GM21447 (cell line): ENCODE measurements around the gene ADTRP.

ENCODE experiments used
- ATAC-seq: cut with Tn5 transposase; IDR thresholded peaks from one replicate; pipeline ENCODE4 v1.9.1; 2021; ENCODE audit not compliant: unreplicated experiment

ADTRP gene

DNA sequence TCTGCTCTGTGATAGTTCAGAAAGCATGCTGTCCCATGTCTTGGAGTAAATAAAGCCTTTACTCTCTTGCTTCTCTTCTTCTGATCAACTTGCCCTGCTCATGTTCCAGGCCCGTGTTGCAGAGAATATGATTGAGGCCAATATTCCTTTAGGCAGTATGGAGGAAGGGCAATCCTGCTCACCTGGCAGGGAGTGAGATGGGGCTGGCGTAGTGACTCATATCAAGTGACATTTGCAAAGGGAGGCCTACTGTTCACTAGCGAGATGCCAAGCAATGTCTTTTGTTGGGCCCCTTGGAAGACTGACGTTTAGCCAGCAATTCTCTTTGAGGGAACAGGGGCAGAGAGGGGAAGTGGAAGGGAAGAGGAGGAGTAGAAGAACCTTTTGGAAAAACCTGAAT is 19.7 kb downstream of the ADTRP start:
- no peak for ATAC-seq

DNA sequence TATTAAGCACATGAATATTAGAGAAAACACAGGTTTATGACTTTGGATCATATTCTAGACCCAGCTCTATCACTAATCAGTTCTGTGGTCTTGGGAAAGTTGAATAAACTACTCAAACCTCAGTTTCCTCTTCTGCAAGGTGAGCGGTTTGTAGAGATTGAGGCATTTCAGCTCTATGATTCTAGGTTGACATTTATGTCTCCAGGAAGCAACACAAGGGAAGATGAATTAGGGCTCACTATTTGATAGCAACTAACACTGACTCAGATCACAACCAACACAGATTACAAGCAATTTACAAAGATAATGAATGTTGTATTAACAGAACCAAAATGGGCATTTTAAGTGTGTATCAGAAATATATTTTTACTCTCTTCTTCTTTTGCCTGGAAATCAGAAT is 21.9 kb downstream of the ADTRP start:
- ATAC-seq, result no peak

- ATAC-seq, result no peak
Measured at GRCh38 chr6:11756292-11756691, 22.3 kb downstream of the ADTRP start.

- no peak for ATAC-seq
Measured at GRCh38 chr6:11755725-11756124, 22.9 kb downstream of the ADTRP start.

GRCh38 chr6:11754625-11755271 is 23.9 kb downstream of the ADTRP start:
- ATAC-seq, result no peak

- ATAC-seq, result no peak
Measured at GRCh38 chr6:11753798-11754197, 24.8 kb downstream of the ADTRP start.

- ATAC-seq, result no peak
Measured at GRCh38 chr6:11752360-11752759, 26.2 kb downstream of the ADTRP start.

DNA sequence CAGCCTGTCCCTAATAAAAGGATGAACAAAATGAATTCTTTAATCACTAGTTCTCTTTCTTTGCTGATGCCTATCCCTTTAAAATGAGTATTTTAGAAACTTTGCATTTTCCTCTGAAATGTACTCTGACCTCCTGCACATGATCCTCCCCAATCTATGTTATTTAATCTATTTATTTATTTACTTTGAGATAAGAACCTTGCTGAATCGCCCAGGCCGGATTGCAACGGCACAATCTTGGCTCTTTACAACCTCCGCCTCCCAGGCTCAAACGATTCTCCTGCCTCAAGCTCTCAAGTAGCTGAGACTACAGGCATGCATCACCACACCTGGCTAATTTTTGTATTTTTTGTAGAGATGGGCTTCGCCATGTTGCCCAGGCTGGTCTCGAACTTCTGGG is 27.9 kb downstream of the ADTRP start:
- no peak for ATAC-seq

- no peak for ATAC-seq
Measured at GRCh38 chr6:11748591-11749210, 29.9 kb downstream of the ADTRP start.

DNA sequence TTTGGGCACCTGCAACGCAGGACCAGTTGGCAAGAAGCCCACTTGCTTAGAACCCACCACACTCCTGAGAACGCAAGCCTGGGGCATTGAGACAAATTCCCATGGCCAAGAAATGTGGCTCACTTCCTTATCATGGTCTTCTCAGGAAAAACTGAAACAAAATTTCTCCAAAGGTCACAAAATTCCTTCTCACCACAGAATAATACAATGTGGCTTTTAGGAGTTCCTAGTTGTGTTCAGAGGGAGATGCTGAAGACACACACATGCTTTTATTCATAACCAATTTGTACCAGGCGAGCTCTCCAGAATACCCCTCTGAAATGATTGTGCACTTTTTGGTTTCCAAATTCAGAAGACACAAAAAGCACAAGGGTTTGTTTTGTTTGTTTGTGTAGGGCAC is 31.6 kb downstream of the ADTRP start:
- no peak for ATAC-seq

DNA sequence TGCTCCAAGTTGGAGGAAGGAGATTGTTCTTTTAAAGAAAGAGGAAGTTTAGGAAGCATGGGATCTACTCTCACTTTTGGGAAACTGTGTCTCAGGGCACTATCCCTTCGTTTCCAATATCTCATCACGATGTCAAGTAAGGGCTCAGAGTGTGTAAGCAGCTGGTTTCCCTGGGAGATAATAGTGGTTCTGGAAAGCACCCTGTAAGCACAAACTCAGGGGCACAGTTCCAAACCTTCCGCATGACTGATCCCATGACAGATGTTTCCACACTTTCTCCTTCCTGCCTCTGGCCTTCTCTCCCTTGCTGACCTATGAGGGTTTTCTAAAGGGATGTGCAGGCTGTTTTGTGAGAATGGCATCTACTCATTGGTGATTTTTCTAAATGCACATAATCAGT is 33.9 kb downstream of the ADTRP start:
- no peak for ATAC-seq

DNA sequence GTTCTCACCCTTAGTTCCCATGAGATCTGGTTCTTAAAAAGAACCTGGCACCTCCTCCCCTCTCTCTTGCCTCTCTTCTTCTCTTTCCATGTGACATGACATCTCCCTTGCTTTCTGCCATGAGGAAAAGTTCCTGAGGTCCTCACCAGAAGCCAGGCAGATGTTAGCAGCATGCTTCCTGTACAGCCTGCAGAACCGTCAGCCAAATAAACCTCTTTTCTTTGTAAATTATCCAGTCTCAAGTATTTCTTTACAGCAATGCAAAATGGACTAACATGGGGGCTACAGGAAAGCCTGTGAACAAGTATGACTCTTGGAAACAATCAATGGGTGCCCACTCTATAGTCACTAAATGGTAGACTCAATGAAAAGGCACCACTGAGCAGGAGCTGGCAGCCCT is 34.5 kb downstream of the ADTRP start:
- ATAC-seq, result no peak

DNA sequence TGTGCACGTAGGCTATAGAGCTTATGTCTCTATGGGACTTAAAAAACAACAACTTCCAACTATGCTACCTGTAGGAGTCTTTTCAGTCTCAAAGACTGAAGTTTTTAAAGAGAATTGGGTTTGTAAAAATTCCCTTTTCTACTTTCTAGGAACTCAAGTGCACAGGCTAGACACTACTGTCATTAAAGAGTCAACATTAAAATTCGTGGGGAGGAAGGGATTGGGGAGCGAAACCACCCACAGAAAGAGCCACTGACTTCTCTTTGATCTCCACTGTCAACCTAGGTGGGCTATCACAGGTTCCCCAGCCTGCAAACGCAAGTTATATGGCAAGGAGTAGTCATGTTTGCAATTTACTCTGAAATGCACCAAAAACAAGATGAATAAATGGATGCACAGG is 37.7 kb downstream of the ADTRP start:
- ATAC-seq, result no peak

- no peak for ATAC-seq
Measured at GRCh38 chr6:11738661-11739375, 39.8 kb downstream of the ADTRP start.

GRCh38 chr6:11738234-11738633 is 40.4 kb downstream of the ADTRP start:
- ATAC-seq, result no peak

- ATAC-seq, result no peak
Measured at GRCh38 chr6:11736601-11737000, 42.0 kb downstream of the ADTRP start.

DNA sequence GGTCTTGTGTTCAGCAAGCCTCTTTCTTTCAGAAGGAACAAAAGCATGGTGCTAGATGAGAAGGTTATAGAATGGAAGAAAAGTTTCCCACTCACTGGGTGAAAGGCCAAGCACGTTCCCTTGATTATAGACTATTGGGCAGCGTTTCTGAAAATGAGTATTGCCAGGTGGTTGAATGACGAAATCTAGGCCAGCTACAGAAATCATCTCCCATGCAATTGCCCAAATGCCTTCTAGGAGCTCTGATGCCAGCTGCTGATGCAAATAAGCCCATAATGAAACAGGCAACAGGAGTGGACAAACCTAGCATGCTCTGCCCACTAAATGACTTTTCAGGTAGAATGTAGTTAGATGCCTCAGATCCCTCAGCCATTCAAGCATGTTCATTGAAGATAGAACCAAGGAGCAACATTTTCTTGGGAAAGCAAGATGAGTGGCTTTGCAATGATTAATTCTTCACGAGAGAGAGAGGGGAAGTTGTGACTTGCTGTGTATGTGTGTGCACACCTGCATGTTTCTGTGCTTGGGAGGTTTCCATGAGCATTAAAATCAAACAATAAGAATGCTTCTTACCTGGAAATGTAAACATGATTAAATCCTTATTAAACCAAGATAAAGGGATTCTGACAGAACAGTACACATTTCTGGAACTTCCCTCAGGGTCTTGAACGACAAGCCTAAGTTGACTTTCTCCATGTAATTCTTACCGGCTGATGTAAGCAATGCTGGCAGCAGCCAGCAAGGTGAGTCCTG is 43.6 kb downstream of the ADTRP start:
- ATAC-seq, result no peak

- ATAC-seq, result peak; percentile 68
Measured at GRCh38 chr6:11732036-11732631, 46.5 kb downstream of the ADTRP start.

DNA sequence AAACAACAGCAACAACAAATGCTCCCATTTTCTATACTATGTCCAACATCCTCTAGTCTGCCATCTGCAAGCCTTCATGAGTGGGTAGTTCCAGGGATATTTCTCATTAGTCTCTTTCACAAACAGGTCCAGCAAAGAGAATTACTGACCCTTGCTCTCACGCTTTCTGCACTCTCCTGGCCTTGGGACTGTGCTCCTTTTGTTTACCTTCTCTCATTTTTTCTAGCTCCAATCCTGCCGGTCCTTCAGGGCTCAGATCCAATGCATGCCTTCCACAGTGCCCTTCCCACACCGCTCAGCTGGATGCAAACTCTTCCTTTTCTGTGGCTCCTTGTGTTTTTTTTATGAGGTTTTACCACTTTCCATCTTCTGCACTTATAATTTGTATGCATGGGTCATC is 47.2 kb downstream of the ADTRP start:
- no peak for ATAC-seq

GRCh38 chr6:11730641-11731040 is 48.0 kb downstream of the ADTRP start:
- no peak for ATAC-seq

GRCh38 chr6:11729076-11729475 is 49.5 kb downstream of the ADTRP start:
- no peak for ATAC-seq
